HCEC 1CT (cell line): ENCODE data around the gene BIN2.

Experiments used
- DNase-seq: peaks from one replicate; pipeline ENCODE4 v3.0.0-alpha.2; 2017

Gene BIN2

GRCh38 chr12:51323966-51324895 is at the start of gene BIN2:
TSS of gene BIN2 (minus strand) at chr12:51324174. CDS start at chr12:51324102, 72 bp downstream.
- no peak for DNase-seq

GRCh38 chr12:51373187-51373586 is 49.2 kb upstream of the BIN2 start:
- no peak for DNase-seq

- no peak for DNase-seq
These were observed 48.0 kb upstream of the BIN2 start for GRCh38 chr12:51372021-51372420.

- DNase-seq = peak; percentile 99
These were observed 47.5 kb upstream of the BIN2 start for GRCh38 chr12:51371295-51371953.

GRCh38 chr12:51370667-51371066 is 46.7 kb upstream of the BIN2 start:
- DNase-seq = no peak

- DNase-seq = no peak
These were observed 45.6 kb upstream of the BIN2 start for GRCh38 chr12:51369581-51369980.

- DNase-seq = no peak
These were observed 44.9 kb upstream of the BIN2 start for GRCh38 chr12:51368640-51369517.

- no peak for DNase-seq
These were observed 41.3 kb upstream of the BIN2 start for GRCh38 chr12:51365276-51365675.

- no peak for DNase-seq
These were observed 40.0 kb upstream of the BIN2 start for GRCh38 chr12:51364001-51364400.

- DNase-seq = no peak
These were observed 38.9 kb upstream of the BIN2 start for GRCh38 chr12:51362747-51363342.

GRCh38 chr12:51362307-51362706 is 38.3 kb upstream of the BIN2 start:
- no peak for DNase-seq

GRCh38 chr12:51361161-51362016 is 37.4 kb upstream of the BIN2 start:
- no peak for DNase-seq

- no peak for DNase-seq
These were observed 36.3 kb upstream of the BIN2 start for GRCh38 chr12:51360315-51360714.

- no peak for DNase-seq
These were observed 35.9 kb upstream of the BIN2 start for GRCh38 chr12:51359851-51360250.

- DNase-seq = no peak
These were observed 34.5 kb upstream of the BIN2 start for GRCh38 chr12:51358496-51358895.

GRCh38 chr12:51357374-51358047 is 33.5 kb upstream of the BIN2 start:
- DNase-seq = no peak

GRCh38 chr12:51351913-51352532 is 28.0 kb upstream of the BIN2 start:
- peak; percentile 59 for DNase-seq

GRCh38 chr12:51349026-51349425 is 25.1 kb upstream of the BIN2 start:
- peak; percentile 26 for DNase-seq

GRCh38 chr12:51348116-51348515 is 24.1 kb upstream of the BIN2 start:
- no peak for DNase-seq

GRCh38 chr12:51346581-51346980 is 22.6 kb upstream of the BIN2 start, which contains the start of gene CELA1:
TSS of gene CELA1 (minus strand) at chr12:51346679. CDS start at chr12:51346638, 41 bp downstream.
- no peak for DNase-seq

GRCh38 chr12:51345681-51346080 is 21.7 kb upstream of the BIN2 start:
- DNase-seq = no peak
